Panc1 (cell line): ENCODE results near the gene SNX1. TPM values are rescaled to one million over a fixed set of nuclear protein-coding genes. Genes with fewer than 3 reads are reported as not detected.

ENCODE experiments used
- ATAC-seq: fragments of 200-7000 bp; cut with Tn5 transposase; 2 replicates; pipeline ENCODE4 v1.9.1; 2020; ENCODE audit warnings: mild to moderate bottlenecking, moderate library complexity
- BruUV-seq: library from RNA; stranded (reverse); fragments of 400-500 nt; replicated peaks from 2 replicates; lab custom pipeline; 2021; lab: Mats Ljungman, UMichigan
- CTCF ChIA-PET: fragments of 300-600 bp; sonication (Branson Sonifier 250); formaldehyde crosslinking; loops from one replicate; lab custom pipeline; 2022; ENCODE audit warnings: antibody characterized with exemption; lab: Charles Lee
- POLR2A ChIA-PET: fragments of 300-600 bp; sonication (Branson Sonifier 250); formaldehyde crosslinking; loops from one replicate; lab custom pipeline; 2022; ENCODE audit warnings: antibody characterized with exemption; lab: Charles Lee
- DNase-seq: peaks from one replicate; pipeline ENCODE4 v3.0.0-alpha.2; 2010; ENCODE audit warnings: low read depth, low spot score
- H3K27ac ChIP-seq: 2 replicates; pipeline ENCODE4 v1.5.1; 2011; ENCODE audit warnings: mild to moderate bottlenecking, low read length, inconsistent platforms
- H3K27me3 ChIP-seq: fragments of 200-500 bp; sonication (Bioruptor generic); 2 replicates; pipeline ENCODE4 v1.6.0; 2014; ENCODE audit warnings: low read length, inconsistent platforms; ENCODE audit not compliant: control insufficient read depth, insufficient read depth
- H3K36me3 ChIP-seq: fragments of 200-500 bp; sonication (Bioruptor generic); 2 replicates; pipeline ENCODE4 v1.5.1; 2014; ENCODE audit warnings: inconsistent platforms, mild to moderate bottlenecking, low read length, moderate library complexity; ENCODE audit not compliant: control insufficient read depth, insufficient read depth
- H3K4me1 ChIP-seq: 2 replicates; pipeline ENCODE4 v1.5.1; 2011; ENCODE audit warnings: inconsistent platforms, mild to moderate bottlenecking, low read length, moderate library complexity; ENCODE audit not compliant: control insufficient read depth, insufficient read depth
- H3K4me3 ChIP-seq, 2 experiments: 2 replicates each; pipeline ENCODE4 v1.5.1; 2011 to 2012; ENCODE audit warnings: low read depth in 2 of 2, low read length in 2 of 2, mild to moderate bottlenecking in 2 of 2, inconsistent platforms in 1 of 2, moderate library complexity in 1 of 2
- H3K9me3 ChIP-seq: fragments of 200-500 bp; sonication (Bioruptor generic); 2 replicates; pipeline ENCODE4 v1.5.1; 2014; ENCODE audit warnings: low read depth, mild to moderate bottlenecking, inconsistent platforms, low read length, moderate library complexity; ENCODE audit not compliant: control insufficient read depth, insufficient read depth
- CTCF ChIP-seq: fragments of 450-650 bp; IDR thresholded peaks from 2 replicates; pipeline ENCODE4 v1.5.1; 2017; ENCODE audit warnings: mild to moderate bottlenecking
- POLR2AphosphoS5 ChIP-seq: IDR thresholded peaks from 2 replicates; pipeline ENCODE4 v1.6.1; 2012; ENCODE audit warnings: mild to moderate bottlenecking, low read depth, low read length, moderate library complexity
- REST ChIP-seq, 2 experiments: IDR thresholded peaks; 2 replicates each; pipeline ENCODE4 v1.6.1; 2011 to 2012; ENCODE audit warnings: low read depth in 2 of 2, control low read depth in 1 of 2, low read length in 1 of 2, mild to moderate bottlenecking in 1 of 2, moderate library complexity in 1 of 2; ENCODE audit not compliant: insufficient read depth in 1 of 2
- SIN3A ChIP-seq: IDR thresholded peaks from 2 replicates; pipeline ENCODE4 v1.6.1; 2012; ENCODE audit warnings: low read depth, mild to moderate bottlenecking, low read length, moderate library complexity, borderline replicate concordance; ENCODE audit not compliant: insufficient read depth
- TCF7L2 ChIP-seq: IDR thresholded peaks from 2 replicates; pipeline ENCODE4 v1.6.1; 2011; ENCODE audit warnings: mild to moderate bottlenecking, low read depth, low read length, inconsistent platforms
- in situ Hi-C: cut with HindIII; loops from 2 replicates; pipeline ENCODE4 v1.10.0; 2016; ENCODE audit warnings: low sequenced_read_pairs, low pct_unique_long_range_greater_than_20kb
- intact Hi-C: fragments of 100-400 bp; cut with micrococcal nuclease; formaldehyde crosslinking; loops from one replicate; pipeline ENCODE4 v1.10.0; 2022; ENCODE audit not compliant: unreplicated experiment
- total RNA-seq: library from RNA; stranded (reverse); gene quantifications from one replicate; pipeline ENCODE4 v1.2.1, GENCODE V29; 2021; ENCODE audit not compliant: unreplicated experiment

The SNX1 gene
- total RNA-seq, 1 experiment from 2014 or later, result 96.2 TPM

- in situ Hi-C loops (no loop called here), intact Hi-C loops (no loop called here)
- TF ChIP-seq SIN3A (no peak), POLR2AphosphoS5 (no peak), CTCF (no peak), TCF7L2 (no peak), REST (IDR thresholded peaks at IDR 0.05; ENCODE audit: insufficient read depth in 1 of 2, low read depth in 2 of 2, low read length in 1 of 2) (no peak)
- Histone ChIP-seq H3K9me3 (no peaks in the 10 kb centered on the region), H3K36me3 (peaks cover 18% of the 10 kb centered on the region), H3K4me3 (peak overlapping the region; percentile 84 to 86), H3K27me3 (no peaks in the 10 kb centered on the region), H3K4me1 (peaks cover 8% of the 10 kb centered on the region; the same call in 1 of the 2 replicates), H3K27ac (peak overlapping the region; percentile 96)
- ChIA-PET CTCF (no interaction called here), POLR2A (interaction anchor here (0.7 kb wide), 1 partner anchor 220 kb away, joined by 3 read pairs; no protein-coding TSS in a partner anchor)
- ATAC-seq (peak; percentile 69), DNase-seq (no peak)
- no TSS peak for BruUV-seq
Measured at GRCh38 chr15:64162478-64162868, 66.7 kb downstream of the SNX1 start.

GRCh38 chr15:64162869-64163658, 67.3 kb downstream of the SNX1 start, which contains the start of gene PPIB:
Gene PPIB (minus strand): TSS chr15:64163022. CDS start chr15:64162986, 36 bp downstream.
- no TSS peak for BruUV-seq

More at GRCh38 chr15:64162869-64163658, 67.3 kb downstream of the SNX1 start, which contains the start of gene PPIB:
- peak; percentile 97 for ATAC-seq
- H3K4me3 ChIP-seq, result peak within 1 kb of the TSS; percentile 84 to 86
- TF ChIP-seq REST (IDR thresholded peaks at IDR 0.05; ENCODE audit: insufficient read depth in 1 of 2, low read depth in 2 of 2, low read length in 1 of 2), result no peak
- peak; percentile 87 for TF ChIP-seq CTCF
- peak; percentile 54 for TF ChIP-seq TCF7L2
- TF ChIP-seq POLR2AphosphoS5, result peak; percentile 93
- TF ChIP-seq SIN3A, result peak; percentile 95
- H3K4me1 ChIP-seq, result peaks cover 8% of the 10 kb centered on the region; the same call in 1 of the 2 replicates
- ChIA-PET POLR2A (interaction anchor here (0.7 to 0.8 kb wide), 2 partner anchors 8 to 220 kb away, joined by 3 to 6 read pairs; no protein-coding TSS in a partner anchor), CTCF (interaction anchor here (0.5 to 1.0 kb wide), 5 partner anchors 9 to 512 kb away, joined by 3 to 6 read pairs (median 4); no protein-coding TSS in a partner anchor)
- no peaks in the 10 kb centered on the region for H3K27me3 ChIP-seq
- H3K36me3 ChIP-seq, result peaks cover 17% of the 10 kb centered on the region
- peak; percentile 87 for DNase-seq
- in situ Hi-C loops (no loop called here), intact Hi-C loops (no loop called here)
- no peaks in the 10 kb centered on the region for H3K9me3 ChIP-seq
- H3K27ac ChIP-seq, result peak within 1 kb of the TSS; percentile 96
